HepG2 (cell line): ENCODE data around the gene PASD1. TPM values are rescaled to one million over a fixed set of nuclear protein-coding genes. Genes with fewer than 3 reads are reported as not detected.
"Not testable (repeated sequence)": the region's sequence is repeated elsewhere in the genome, so short reads cannot be mapped to it uniquely, and the experiment has no call there.

Source experiments
- ATAC-seq: fragments of 200-7000 bp; cut with Tn5 transposase; 3 replicates; pipeline ENCODE4 v1.9.1; 2020; ENCODE audit warnings: mild to moderate bottlenecking, moderate library complexity
- BruUV-seq: library from RNA; stranded (reverse); fragments of 400-500 nt; replicated peaks from 2 replicates; lab custom pipeline; 2021; lab: Mats Ljungman, UMichigan
- CTCF ChIA-PET: fragments of 300-600 bp; formaldehyde crosslinking; extraction: SDS; loops from one replicate; lab custom pipeline; 2021; ENCODE audit warnings: low total read pairs, inconsistent platforms, low intra/inter-chr PET ratio; lab: Yijun Ruan, JAX
- POLR2A ChIA-PET: fragments of 350-600 bp; sonication (Branson Sonifier 250); formaldehyde crosslinking; loops from one replicate; lab custom pipeline; 2020; ENCODE audit warnings: antibody characterized with exemption, inconsistent platforms; lab: Yijun Ruan, JAX
- DNase-seq: peaks from one replicate; pipeline ENCODE4 v3.0.0-alpha.2; 2015; ENCODE audit warnings: low spot score
- FAIRE-seq: peaks from 3 replicates; lab custom pipeline; 2011; peaks lifted over from hg19 to GRCh38; lab: Jason Lieb, UNC
- H2AFZ ChIP-seq: one replicate; pipeline ENCODE4 v1.6.1; 2011; ENCODE audit warnings: low read length, inconsistent platforms
- H3K27ac ChIP-seq: fragments of 300-600 bp; 3 replicates; pipeline ENCODE4 v1.8.0; 2011; ENCODE audit warnings: mixed run types, mild to moderate bottlenecking, mixed read lengths, low read length, inconsistent platforms; ENCODE audit not compliant: insufficient read depth; ENCODE audit errors: extremely low read length
- H3K27me3 ChIP-seq, 2 experiments: fragments of 200-600 bp in 1 of 2; 2 replicates in 1 of 2; 3 replicates in 1 of 2; pipeline versions ENCODE4 v1.6.0 to v1.8.0; 2011; ENCODE audit warnings: low read length in 2 of 2, mild to moderate bottlenecking in 2 of 2, moderate library complexity in 2 of 2, inconsistent platforms in 1 of 2; ENCODE audit not compliant: insufficient read depth in 2 of 2, control insufficient read depth in 1 of 2
- H3K36me3 ChIP-seq, 2 experiments: fragments of 200-600 bp in 1 of 2; replicated peaks in 1 of 2; 2 replicates in 1 of 2; 3 replicates in 1 of 2; pipeline versions ENCODE4 v1.5.1 to v1.8.0; 2011; ENCODE audit warnings: low read length in 2 of 2, inconsistent platforms in 1 of 2; ENCODE audit not compliant: insufficient read depth in 2 of 2, control insufficient read depth in 1 of 2
- H3K4me1 ChIP-seq: 2 replicates; pipeline ENCODE4 v1.5.1; 2012; ENCODE audit warnings: low read length, inconsistent platforms; ENCODE audit not compliant: insufficient read depth
- H3K4me2 ChIP-seq: 2 replicates; pipeline ENCODE4 v1.6.0; 2011; ENCODE audit warnings: low read depth, low read length, inconsistent platforms
- H3K4me3 ChIP-seq, 3 experiments: fragments of 200-600 bp in 1 of 3; sonication (generic), shearing (Covaris generic) in 1 of 3; replicated peaks in 1 of 3; 2 replicates each; pipeline ENCODE4 v1.5.1; 2011 to 2016; ENCODE audit warnings: low read length in 3 of 3, inconsistent platforms in 2 of 3, low read depth in 2 of 3, mild to moderate bottlenecking in 2 of 3, control low read depth in 1 of 3, mixed read lengths in 1 of 3; ENCODE audit not compliant: insufficient read depth in 1 of 3
- H3K79me2 ChIP-seq: one replicate; pipeline ENCODE4 v1.6.1; 2011; ENCODE audit warnings: low read length, inconsistent platforms; ENCODE audit not compliant: insufficient read depth
- H3K9ac ChIP-seq: 2 replicates; pipeline ENCODE4 v1.6.0; 2011; ENCODE audit warnings: mild to moderate bottlenecking, low read depth, low read length, inconsistent platforms; ENCODE audit not compliant: insufficient read depth
- H3K9me3 ChIP-seq: 2 replicates; pipeline ENCODE4 v1.5.1; 2012; ENCODE audit warnings: mild to moderate bottlenecking, low read length
- H4K20me1 ChIP-seq: 2 replicates; pipeline ENCODE4 v1.6.0; 2011; ENCODE audit warnings: inconsistent platforms, mild to moderate bottlenecking, low read length, moderate library complexity; ENCODE audit not compliant: insufficient read depth
- ZNF558 ChIP-seq: sonication (generic); formaldehyde crosslinking; IDR thresholded peaks from 2 replicates; pipeline ENCODE4 v1.9.0; 2022; ENCODE audit warnings: mild to moderate bottlenecking, missing genetic modification reagents, borderline replicate concordance
- WGBS: methylation state at CpG from one replicate; pipeline ENCODE4 v1.1.6; 2017; ENCODE audit warnings: low lambda C conversion rate; 5-methylcytosine and 5-hydroxymethylcytosine counted together
- in situ Hi-C: cut with HindIII; loops from 2 replicates; pipeline ENCODE4 v1.10.0; 2017; ENCODE audit warnings: low pct_unique_long_range_greater_than_20kb; ENCODE audit not compliant: extremely low pct_ligation_motif_present
- intact Hi-C: fragments of 100-400 bp; cut with micrococcal nuclease; formaldehyde crosslinking; loops from one replicate; pipeline ENCODE4 v1.10.0; 2022; ENCODE audit not compliant: unreplicated experiment
- polyA plus RNA-seq, 8 experiments: library from polyadenylated mRNA; depleted of rRNA in 3 of 8; stranded (reverse) in 7 of 8; unstranded in 1 of 8; fragments of >200 nt; fragmentation: Illumina TruSeq in 4 of 8; extraction: Trizol in 4 of 8; gene quantifications; 2 replicates each; pipeline versions ENCODE4 v1.2.1 to v1.2.3, GENCODE V29; 2011 to 2016; ENCODE audit warnings: low read depth in 4 of 8, missing spikeins in 1 of 8, mixed read lengths in 1 of 8; ENCODE audit not compliant: insufficient read depth in 1 of 8
- total RNA-seq, 5 experiments: library from RNA; depleted of rRNA; stranded (reverse); fragments of >200 nt; fragmentation: Illumina TruSeq; extraction: Trizol; gene quantifications; 2 replicates each; pipeline ENCODE4 v1.2.3, GENCODE V29; 2016; ENCODE audit warnings: low read depth in 1 of 5

Gene PASD1
- total and polyA plus RNA-seq, 2 of the 13 experiments (the other 11 are each of a cell fraction or from before 2014, with no cell fraction given) = not detected

DNA sequence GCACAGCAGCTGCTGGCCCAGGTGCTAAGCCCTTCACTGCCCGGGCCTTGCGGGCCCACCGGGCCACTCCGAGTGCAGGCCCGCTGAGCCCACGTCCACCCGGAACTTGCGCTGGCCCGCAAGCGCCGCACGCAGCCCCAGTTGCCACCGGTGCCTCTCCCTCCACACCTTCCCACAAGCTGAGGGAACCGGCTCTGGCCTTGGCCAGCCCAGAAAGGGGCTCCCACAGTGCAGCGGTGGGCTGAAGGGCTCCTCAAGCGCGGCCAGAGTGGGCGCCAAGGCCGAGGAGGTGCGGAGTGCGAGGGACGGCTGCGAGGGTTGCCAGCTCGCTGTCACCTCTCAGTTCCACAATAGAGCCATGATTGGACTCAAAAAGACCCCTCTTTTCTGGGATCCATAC, 472 bp upstream of the PASD1 start:
- H3K27me3 ChIP-seq, H4K20me1 ChIP-seq, POLR2A ChIA-PET, H3K4me2 ChIP-seq, H3K9ac ChIP-seq, FAIRE-seq, intact Hi-C loops, BruUV-seq, CTCF ChIA-PET, H3K4me3 ChIP-seq, H3K27ac ChIP-seq, ATAC-seq, H2AFZ ChIP-seq, H3K4me1 ChIP-seq, H3K79me2 ChIP-seq, H3K9me3 ChIP-seq, H3K36me3 ChIP-seq, DNase-seq, in situ Hi-C loops: not testable (repeated sequence)
- WGBS = 100% methylated on average over 1 of the region's 24 CpGs

DNA sequence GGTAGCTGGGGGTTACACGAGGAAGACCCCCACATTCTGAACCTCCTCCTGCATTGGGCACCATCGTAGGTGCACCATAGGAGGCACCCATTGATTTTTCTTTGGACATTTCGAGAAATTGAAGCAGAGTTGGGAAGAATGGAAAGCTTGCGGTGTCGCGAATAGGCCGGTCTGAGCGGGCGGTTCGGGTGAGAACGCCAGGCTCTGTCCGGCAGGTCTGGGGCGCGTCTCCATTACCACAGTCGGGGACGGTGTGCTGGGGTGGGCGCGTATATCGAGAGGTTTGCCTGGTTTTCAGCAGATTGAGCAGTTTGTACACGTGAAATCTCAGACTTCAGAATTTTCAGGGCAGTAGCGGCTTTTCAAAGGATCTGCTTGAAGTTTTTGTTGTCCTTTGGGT, 560 bp downstream of the PASD1 start:
- no peak overlapping the region for H3K4me2 ChIP-seq
- WGBS = 91% methylated on average over 9 of the region's 21 CpGs
- POLR2A ChIA-PET = no interaction called here
- in situ Hi-C loops (no loop called here), intact Hi-C loops (no loop called here)
- H2AFZ ChIP-seq = no peak overlapping the region
- DNase-seq (no peak), FAIRE-seq (no peak), ATAC-seq (no peak)
- H4K20me1 ChIP-seq = no peaks in the 10 kb centered on the region
- CTCF ChIA-PET = no interaction called here
- no peak for TF ChIP-seq ZNF558 (CRISPR knock-in tag)
- no TSS peak for BruUV-seq
- H3K9me3 ChIP-seq = no peaks in the 10 kb centered on the region
- H3K79me2 ChIP-seq = no peaks in the 10 kb centered on the region
- no peaks in the 10 kb centered on the region for H3K36me3 ChIP-seq
- no peak overlapping the region for H3K9ac ChIP-seq
- no peaks in the 10 kb centered on the region for H3K4me1 ChIP-seq
- 0 out of 5 replicates have a peak, but pooled peaks cover 0 to 2% of the 10 kb centered on the region in 2 experiments for H3K27me3 ChIP-seq
- H3K27ac ChIP-seq = no peak overlapping the region
- no peak overlapping the region for H3K4me3 ChIP-seq

DNA sequence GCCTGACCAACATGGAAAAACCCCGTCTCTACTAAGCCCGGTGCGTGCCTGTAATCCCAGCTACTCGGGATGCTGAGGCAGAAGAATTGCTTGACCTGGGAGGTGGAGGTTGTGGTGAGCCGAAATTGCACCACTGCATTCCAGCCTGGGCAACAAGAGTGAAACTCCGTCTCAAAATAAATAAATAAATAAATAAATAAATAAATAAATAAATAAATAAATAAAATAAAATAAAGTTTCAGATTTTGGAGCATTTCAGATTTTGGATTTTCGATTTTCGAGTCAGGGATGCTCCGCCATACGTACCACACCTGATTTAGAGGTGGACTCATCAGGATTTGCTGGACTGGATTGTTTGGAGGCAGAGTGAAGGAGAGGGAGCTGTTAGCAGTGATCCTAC, 3.4 kb downstream of the PASD1 start:
- H3K4me3 ChIP-seq, POLR2A ChIA-PET, H2AFZ ChIP-seq, CTCF ChIA-PET, FAIRE-seq, ATAC-seq, H3K9ac ChIP-seq, H3K79me2 ChIP-seq, H3K36me3 ChIP-seq, H4K20me1 ChIP-seq, H3K4me2 ChIP-seq, BruUV-seq, H3K4me1 ChIP-seq, H3K9me3 ChIP-seq, H3K27ac ChIP-seq, in situ Hi-C loops, intact Hi-C loops, H3K27me3 ChIP-seq, DNase-seq: not testable (repeated sequence)
- 21% methylated on average over 8 of the region's 10 CpGs for WGBS
